ENCODE measurements around the gene POLD4.

DNA sequence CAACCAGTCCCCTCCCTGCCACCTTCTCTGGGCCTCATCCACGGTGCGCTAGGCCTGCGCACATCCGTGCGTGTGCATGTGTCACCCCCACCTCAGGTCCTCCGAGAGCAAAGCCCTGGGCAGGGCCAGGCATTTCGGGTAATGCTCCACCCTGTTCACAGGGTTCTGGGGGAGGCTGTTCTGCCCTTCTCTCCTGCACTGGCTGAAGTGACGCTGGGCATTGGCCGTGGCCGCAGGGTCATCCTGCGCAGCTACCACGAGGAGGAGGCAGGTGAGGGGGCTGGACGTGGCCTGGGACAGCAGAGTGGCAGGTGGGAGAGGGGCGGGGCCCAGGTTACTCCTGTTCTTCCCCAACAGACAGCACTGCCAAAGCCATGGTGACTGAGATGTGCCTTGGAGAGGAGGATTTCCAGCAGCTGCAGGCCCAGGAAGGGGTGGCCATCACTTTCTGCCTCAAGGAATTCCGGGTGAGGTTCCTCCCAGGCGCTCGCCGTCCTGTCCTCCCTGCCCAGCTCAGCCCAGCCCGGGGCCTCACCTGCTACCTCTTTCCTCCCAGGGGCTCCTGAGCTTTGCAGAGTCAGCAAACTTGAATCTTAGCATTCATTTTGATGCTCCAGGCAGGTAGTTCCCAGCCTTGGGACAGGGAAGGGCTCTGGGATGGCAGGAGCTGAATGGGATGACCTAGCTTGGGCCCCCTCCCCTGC is 42.4 kb upstream of the POLD4 start:
- no peak for TF ChIP-seq TAF1 (IDR thresholded peaks at IDR 0.05; ENCODE audit: borderline replicate concordance, insufficient read depth, low read length)
- no peak for TF ChIP-seq POLR2AphosphoS5 (IDR thresholded peaks at IDR 0.05; ENCODE audit: low read depth, low read length)
